ENCODE results near the gene GDF15.
"Not testable (repeated sequence)": the region's sequence is repeated elsewhere in the genome, so short reads cannot be mapped to it uniquely, and the experiment has no call there.

GDF15 gene, protein sequence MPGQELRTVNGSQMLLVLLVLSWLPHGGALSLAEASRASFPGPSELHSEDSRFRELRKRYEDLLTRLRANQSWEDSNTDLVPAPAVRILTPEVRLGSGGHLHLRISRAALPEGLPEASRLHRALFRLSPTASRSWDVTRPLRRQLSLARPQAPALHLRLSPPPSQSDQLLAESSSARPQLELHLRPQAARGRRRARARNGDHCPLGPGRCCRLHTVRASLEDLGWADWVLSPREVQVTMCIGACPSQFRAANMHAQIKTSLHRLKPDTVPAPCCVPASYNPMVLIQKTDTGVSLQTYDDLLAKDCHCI

DNA sequence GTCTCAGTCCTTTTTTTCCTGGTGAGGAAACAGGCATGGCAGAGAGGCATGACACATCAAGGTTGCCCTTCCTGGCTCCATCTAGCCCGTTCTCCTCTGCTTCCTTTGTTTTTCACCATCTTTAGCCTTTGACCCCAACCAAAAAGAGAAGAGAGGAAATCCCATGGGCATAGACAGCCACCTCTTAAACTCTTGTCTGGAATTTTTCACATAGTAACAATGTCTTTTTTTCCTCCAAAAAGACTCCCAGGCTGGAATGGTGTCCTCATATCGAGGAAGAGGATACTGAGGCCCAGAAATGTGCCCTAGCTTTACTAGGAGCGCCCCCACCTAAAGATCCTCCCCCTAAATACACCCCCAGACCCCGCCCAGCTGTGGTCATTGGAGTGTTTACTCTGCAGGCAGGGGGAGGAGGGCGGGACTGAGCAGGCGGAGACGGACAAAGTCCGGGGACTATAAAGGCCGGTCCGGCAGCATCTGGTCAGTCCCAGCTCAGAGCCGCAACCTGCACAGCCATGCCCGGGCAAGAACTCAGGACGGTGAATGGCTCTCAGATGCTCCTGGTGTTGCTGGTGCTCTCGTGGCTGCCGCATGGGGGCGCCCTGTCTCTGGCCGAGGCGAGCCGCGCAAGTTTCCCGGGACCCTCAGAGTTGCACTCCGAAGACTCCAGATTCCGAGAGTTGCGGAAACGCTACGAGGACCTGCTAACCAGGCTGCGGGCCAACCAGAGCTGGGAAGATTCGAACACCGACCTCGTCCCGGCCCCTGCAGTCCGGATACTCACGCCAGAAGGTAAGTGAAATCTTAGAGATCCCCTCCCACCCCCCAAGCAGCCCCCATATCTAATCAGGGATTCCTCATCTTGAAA, at the start of gene GDF15:
GDF15 (plus strand) TSS at position 484 of the 868 bp plus-strand sequence; CDS start at position 516, 32 bp downstream.
- in situ Hi-C loops (cut with MboI; ENCODE audit: low sequenced_read_pairs) = no loop called here

DNA sequence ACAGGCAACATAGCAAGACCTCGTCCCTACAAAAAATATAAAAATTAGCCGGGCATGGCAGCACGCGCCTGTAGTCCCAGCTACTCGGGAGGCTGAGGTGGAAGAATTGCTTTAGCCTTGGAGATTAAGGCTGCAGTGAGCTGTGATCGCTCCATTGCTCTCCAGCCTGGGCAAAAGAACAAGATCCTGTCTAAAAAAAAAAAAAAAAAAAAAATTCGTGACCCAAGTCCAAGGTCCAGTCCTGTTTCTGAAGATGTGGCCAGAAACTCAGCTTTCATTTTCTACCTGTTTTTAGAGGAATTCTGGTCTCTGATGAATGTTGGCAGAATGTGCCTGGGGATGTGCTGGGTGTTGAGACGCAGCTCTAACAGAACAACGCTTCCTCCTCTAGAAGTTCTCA, 47.4 kb upstream of the GDF15 start:
- in situ Hi-C loops (cut with MboI; ENCODE audit: low sequenced_read_pairs) = no loop called here

DNA sequence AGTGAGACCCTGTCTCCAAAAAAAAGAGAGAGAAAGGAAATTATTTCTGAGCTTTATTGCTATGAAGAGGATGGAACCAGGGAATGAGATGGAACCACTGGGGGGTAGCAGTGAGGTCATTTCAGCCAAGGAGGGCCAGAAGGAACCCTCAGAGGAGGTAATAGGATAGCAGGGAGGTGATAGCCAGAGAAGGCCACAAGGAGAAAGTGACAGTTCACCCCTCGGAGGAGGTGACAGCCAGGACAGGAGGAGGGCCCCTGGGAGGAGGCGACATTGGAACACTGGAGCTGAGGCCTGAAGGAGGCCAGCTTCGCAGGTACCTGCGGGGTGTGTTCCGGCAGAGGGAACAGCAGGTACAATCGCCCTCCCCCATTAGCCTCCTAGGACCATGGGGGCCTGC, 46.2 kb upstream of the GDF15 start:
- in situ Hi-C loops (cut with MboI; ENCODE audit: low sequenced_read_pairs) = no loop called here

DNA sequence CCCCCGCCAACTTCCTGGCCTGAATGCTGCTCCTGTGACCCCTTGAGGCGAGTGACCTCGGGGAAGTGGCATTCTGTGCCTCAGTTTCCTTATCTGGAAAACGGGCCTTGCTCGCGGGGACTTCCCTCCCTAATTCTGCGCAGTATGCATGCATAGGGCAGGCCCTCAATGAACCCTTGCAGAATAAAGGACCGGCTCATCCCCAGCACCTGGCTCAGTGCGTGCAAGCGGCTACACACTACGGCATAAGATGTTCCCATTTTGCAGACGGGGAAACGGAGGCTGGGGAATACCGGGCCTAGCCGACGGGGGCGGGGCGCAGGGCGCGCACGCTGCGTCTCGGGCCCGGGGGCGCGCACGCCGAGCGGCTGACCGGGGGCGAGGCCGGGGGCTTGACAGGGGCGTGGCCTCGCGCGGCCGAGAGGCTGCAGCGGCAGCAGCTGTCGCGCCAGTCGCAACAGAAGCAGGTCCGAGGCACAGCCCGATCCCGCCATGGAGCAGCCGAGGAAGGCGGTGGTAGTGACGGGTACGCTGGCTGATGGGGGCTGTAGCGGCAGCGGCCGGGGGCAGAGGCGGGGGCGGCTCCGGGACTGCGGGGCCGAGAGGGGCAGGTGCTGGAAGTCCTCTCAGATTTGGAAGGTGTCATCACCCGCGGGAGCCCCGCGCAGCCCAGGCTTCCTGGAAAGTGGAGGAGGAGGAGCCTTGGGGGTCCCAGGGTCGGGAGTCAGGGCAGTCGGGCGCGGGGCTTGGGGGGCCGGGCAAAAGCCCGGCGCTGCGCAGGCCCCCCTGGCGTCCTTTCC, 45.6 kb upstream of the GDF15 start, which contains the start of gene PGPEP1:
PGPEP1 (plus strand) TSS at position 409 of the 800 bp plus-strand sequence; CDS start at position 493, 84 bp downstream.
- in situ Hi-C loops (cut with MboI; ENCODE audit: low sequenced_read_pairs) = no loop called here

DNA sequence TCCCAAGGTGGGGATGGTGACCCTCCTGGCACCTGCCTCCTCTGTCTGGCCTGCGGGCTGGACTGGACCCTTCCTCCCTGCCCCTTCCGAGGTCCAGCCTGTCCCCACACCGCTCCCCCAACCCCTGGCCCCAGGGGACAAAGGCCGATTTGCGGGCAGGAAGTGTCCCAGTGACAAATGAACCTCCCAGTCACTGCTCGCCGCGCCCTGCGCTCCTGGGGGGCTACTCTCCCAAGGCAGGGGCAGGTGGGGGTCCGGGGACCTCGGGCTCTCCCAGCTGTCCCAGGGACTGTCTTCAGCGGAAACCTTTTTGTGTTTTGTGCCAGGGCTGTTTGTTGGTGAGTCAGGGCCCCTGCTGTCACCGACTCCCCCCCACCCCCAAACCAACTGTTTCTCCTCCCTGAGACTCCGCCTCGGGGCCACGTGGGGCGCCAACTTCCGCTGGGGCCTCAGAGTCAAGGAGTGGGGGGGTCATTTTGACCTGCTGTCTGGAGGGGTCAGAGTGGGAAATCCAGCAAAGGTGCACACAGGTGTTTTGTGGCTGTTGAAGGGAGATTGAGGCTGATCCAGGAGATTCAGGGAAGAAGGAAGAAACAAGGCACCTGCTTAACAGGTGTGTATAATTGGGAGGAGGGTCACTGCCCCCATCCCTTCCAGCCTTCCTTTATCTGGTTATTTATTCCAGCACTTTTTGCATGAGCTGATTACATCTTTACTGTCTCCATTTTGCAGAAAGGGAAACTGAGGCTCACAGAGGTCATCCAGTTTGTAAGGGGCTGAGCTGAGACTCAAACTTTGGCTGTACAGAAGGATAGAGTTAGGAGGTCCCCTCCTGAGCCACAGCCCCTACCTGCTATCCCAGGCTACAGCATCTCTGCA, 44.7 kb upstream of the GDF15 start:
- in situ Hi-C loops (cut with MboI; ENCODE audit: low sequenced_read_pairs) = no loop called here

DNA sequence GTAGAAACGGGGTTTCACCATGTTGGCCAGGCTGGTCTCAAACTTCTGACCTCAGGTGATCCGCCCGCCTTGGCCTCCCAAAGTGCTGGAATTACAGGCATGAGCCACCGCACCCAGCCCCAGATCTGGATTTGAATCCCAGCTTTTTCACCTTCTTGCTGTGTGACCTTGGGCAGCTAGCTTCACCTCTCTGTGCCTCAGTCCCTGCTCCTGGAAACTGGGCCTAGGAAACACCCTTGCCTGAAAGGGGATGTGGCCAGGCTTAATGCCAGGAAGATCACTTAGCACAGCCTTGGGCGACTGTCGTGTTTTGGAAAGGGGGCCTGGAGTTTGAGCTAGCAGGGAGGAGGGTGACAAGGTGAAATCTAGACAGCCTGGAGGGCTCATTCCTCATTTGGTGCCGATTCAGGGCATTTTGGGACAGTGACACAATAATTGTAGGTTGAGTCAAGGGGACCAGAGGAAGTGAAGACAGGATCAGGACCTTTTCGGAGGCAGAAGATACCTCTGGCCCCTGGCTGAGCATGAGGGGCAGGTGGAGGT, 43.8 kb upstream of the GDF15 start:
- in situ Hi-C loops (cut with MboI; ENCODE audit: low sequenced_read_pairs) = no loop called here

DNA sequence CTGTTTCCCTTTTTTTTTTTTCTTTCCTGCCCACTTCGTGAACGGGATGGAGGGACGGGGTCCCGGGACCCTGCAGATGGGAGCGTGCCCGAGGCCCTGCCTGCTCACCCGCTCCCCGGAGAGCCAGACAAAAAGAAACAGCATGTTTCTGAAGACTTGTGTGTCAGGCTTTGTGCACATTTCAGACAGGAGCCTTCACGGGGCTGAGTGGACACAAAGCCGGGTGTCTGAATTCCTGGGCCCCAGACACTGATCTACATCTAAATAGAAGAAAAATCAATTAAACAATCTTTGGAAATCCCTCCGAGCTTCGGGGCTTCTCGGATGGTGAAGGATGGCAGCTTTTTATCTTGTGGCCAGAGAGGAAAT, 41.4 kb upstream of the GDF15 start:
- in situ Hi-C loops (cut with MboI; ENCODE audit: low sequenced_read_pairs) = no loop called here

DNA sequence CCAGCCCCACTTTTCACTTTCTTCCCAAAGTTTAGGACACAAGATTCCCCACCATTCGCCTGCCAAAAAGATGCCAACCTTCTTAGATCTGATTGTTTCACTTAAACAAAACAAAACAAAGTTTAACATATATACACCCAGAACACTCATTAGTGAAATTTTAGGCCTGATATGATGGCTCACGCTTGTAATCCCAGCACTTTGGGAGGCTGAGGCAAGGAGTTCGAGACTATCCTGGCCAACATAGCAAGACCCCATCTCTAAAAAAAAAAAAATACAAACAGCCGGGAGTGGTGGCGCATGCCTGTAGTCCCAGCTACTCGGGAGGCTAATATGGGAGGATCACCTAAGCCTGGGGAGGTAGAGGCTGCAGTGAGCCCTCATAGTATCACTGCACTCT, 40.7 kb upstream of the GDF15 start:
- in situ Hi-C loops (cut with MboI; ENCODE audit: low sequenced_read_pairs) = no loop called here

DNA sequence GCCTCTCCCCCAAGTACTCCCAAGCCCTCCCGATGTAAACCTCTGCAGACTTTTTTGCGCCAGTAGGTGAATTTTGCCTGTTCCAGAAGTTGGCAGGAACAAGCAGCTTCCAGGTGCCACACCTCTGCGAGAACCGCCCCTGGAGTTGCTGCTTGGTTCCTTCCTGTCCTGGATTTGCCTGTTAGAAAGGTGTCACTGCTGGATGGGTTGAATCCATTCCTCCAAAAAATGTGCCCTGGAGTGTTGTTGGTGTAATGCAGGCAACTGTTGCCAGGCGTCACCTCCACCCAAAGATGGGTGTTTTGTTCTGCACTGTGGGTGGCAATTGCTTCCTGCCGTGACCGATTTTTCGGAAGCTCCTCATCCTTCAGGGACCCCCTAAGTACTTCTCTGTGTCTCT, 39.9 kb upstream of the GDF15 start:
- in situ Hi-C loops (cut with MboI; ENCODE audit: low sequenced_read_pairs) = no loop called here

DNA sequence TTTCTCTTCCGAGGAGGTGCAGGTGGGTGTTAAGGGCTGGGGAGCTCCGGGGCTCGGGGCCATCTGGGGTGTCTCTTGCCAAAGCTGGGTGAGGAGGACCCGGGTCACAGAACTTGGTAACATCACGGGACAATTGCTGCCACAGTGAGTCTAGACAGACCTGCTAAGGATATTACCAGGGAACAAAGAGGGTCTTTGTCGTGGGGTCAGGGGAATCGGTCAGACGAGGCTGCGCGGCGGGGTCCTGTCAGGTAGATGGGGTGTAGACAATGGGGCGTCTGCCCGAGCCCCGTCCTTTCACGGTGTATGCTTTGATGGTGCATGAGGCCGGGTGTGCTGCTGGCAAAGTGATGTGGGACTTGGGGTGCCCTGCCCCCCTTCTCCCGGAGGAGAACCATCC, 37.8 kb upstream of the GDF15 start:
- in situ Hi-C loops (cut with MboI; ENCODE audit: low sequenced_read_pairs) = no loop called here

DNA sequence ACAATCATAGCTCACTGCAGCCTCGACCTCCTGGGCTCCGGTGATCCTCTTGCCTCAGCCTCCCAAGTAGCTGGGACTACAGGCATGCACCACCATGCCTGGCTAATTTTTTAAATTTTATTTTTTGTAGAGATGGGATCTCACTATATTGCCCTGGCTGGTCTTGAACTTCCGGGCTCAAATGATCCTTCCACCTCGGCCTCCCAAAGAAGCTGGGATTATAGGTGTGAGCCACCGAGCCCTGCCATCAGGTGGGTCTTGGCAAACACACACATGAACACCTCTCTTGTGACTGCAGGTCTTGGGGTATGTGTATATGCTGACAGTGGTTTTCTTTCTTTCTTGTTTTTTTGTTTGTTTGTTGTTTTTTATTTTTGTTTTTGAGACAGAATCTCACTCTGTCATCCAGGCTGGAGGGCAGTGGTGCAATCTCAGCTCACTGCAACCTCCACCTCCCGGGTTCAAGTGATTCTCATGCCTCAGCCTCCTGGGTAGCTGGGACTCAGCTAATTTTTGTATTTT, 37.1 kb upstream of the GDF15 start:
- in situ Hi-C loops (cut with MboI; ENCODE audit: low sequenced_read_pairs) = not testable (repeated sequence)

DNA sequence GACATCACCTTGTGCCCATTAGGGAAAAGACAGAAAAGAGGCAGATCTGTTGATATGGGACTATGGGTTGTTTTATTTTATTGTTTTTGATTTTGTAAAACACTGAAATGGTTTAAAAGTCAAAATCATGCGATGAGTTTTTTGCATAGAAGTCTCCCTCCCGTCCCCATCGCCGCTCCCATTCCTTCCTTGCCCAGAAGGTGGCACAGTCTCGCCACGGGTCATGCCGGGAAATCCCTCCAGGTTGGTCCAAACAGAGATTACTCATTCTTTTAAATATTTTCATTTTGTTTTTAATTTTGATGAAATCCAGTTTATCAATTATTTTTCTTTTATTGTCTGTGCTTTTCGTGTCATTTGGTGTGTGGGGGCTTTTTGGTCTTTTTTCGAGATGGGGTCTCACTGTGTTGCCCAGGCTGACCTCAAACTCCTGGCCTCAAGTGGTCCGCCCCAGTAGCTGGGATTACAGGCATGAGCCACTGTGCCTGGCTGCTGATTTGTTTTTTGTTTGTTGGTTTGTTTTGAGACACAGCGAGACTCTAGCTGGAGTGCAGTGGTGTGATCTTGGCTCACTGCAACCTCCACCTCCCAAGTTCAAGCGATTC, 36.3 kb upstream of the GDF15 start:
- in situ Hi-C loops (cut with MboI; ENCODE audit: low sequenced_read_pairs) = no loop called here

DNA sequence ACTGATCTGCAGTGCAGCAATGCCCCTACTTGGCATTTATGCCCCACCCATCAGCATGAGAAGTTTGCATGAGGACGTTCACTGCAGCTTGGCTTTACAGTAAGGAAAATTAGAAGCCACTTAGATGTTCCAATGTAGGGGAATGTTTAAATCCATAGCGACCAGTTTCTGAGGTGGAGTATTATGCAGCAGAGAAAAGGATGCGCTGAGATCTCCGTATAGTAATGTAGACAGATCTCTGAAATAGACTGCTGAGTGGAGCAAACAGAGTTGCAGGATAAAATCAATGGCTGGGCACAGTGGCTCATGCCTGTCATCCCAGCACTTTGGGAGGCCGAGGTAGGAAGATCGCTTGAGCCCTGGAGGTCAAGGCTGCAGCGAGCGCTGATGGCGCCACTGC, 35.5 kb upstream of the GDF15 start:
- in situ Hi-C loops (cut with MboI; ENCODE audit: low sequenced_read_pairs) = no loop called here

DNA sequence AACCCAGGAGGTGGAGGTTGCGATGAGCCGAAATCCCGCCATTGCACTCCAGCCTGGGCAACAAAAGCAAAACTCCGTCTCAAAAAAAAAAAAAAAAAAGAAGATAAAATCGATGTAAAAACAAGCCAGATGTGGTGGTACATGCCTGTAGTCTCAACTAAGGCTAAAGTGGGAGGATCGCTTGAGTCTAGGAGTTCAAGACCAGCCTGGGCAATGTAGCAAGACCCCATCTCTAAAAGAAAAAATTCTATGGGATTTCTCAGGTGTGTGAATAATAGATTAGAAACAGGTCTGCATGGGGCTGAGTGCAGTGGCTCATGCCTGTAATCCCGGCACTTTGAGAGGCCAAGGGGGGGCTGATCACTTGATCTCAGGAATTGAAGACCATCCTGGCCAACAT, 34.4 kb upstream of the GDF15 start:
- in situ Hi-C loops (cut with MboI; ENCODE audit: low sequenced_read_pairs) = no loop called here

DNA sequence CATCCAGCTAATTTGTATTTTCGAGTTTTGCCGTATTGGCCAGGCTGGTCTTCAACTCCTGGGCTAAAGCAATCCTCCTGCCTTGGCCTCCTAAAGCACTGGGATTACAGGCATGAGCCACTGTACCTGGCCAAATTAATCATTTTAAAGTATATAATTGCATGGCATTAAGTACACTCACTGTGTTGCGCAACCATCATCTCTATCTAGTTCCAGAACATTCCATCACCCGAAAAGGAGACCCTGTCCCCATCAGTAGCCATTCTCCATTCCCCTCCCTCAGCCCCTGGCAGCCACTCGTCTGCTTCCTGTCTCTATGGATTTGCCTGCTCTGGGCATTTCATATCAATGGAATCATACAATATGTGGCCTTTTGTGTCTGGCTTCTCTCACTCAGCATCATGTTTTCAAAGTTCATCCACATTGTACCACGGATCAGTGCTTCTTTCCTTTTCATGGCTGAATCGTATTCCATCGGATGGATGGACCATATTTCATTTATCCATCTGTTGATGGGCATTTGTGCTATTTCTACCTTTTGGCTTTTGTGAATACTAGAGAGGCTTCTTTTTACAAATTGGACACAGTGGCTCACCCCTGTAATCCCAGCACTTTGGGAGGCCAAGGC, 32.5 kb upstream of the GDF15 start:
- in situ Hi-C loops (cut with MboI; ENCODE audit: low sequenced_read_pairs) = no loop called here

DNA sequence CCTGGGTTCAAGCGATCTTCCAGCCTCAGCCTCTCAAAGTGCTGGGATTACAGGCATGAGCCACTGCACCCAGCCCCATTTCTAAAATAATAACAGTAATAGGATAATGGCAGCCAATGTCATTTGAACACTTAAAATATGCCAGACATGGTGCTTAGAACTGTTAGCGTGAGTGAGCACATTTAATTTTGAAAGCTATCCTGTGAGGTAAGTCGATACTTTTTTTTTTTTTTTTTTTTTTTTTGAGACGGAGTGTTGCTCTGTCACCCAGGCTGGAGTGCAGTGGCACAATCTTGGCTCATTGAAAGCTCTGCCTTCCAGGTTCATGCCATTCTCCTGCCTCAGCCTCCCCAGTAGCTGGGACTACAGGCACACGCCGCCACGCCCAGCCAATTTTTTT, 31.2 kb upstream of the GDF15 start:
- in situ Hi-C loops (cut with MboI; ENCODE audit: low sequenced_read_pairs) = not testable (repeated sequence)

DNA sequence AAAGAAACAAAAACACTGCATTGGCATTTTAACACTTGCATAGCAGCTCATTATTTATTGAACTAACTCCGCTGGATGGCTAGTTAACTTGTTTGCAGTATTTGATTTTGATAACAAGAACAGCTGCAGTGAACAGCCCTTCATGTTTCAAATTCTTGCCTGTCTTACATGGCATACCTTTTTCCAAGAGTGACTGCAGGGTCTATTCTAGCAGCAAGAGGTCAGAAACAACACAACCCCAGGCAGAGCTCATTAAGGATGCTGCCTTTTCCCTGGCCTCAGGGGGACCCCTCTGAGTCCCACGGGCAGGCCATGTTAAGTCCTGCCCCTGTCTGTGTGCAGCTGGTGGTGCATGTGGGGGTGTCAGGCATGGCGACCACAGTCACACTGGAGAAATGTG, 28.9 kb upstream of the GDF15 start:
- in situ Hi-C loops (cut with MboI; ENCODE audit: low sequenced_read_pairs) = no loop called here

DNA sequence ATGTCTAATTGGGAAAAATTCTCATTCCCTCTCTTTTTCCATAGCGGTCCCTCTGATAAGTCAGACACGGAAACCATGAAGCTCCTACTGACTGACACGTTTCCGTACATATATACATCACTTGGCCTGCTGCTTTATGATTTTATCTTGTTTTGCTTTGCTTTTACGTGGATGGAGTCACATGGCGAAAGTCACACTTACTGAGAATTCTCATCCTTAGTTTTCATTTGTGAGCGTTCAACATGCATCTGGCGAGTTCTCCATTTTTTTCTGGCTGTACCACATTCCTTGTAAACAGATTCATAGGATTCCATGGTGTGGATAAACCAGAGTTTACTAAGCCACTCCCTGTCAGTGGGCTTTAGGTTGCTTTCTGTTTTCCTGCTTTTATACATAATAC, 24.3 kb upstream of the GDF15 start:
- in situ Hi-C loops (cut with MboI; ENCODE audit: low sequenced_read_pairs) = no loop called here

DNA sequence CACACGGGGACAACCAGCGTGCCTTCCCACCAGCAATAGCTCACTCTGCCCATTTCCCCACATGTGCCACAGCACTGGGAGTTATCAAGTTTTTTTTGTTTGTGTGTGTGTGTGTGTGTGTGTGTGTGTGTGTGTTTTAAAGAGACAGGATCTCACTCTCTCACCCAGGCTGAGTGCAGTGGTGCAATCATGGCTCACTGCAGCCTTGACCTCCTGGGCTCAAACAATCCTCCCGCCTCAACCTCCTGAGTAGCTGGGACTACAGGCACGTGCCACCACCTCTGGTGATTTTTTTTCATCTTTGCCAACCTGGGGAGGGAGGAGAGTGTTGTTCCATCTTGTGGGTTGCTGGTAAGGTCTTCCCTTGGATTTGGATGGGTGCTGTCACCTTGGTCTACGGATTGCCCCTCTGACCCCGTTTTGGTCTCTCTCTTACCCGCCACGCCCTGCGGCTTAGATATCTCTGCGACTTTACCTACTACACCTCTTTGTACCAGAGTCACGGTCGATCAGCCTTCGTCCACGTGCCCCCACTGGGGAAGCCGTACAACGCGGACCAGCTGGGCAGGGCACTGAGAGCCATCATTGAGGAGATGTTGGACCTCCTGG, 22.9 kb upstream of the GDF15 start:
- in situ Hi-C loops (cut with MboI; ENCODE audit: low sequenced_read_pairs) = no loop called here

Data from HL-60/S4 treated with retinoic acid at 250 ng/mL for 4 days and 3 days (cell line).